GM21825 (cell line): ENCODE data around the gene CRY1.
"Not testable (repeated sequence)": the region's sequence is repeated elsewhere in the genome, so short reads cannot be mapped to it uniquely, and the experiment has no call there.

Experiments used
- ATAC-seq: cut with Tn5 transposase; IDR thresholded peaks from one replicate; pipeline ENCODE4 v1.9.1; 2021; ENCODE audit warnings: mild to moderate bottlenecking, moderate library complexity; ENCODE audit not compliant: unreplicated experiment

The CRY1 gene

GRCh38 chr12:107012736-107013425 lies 80.5 kb downstream of the CRY1 start:
- ATAC-seq: no peak

- ATAC-seq: no peak
Measured at GRCh38 chr12:107011519-107011918, 81.8 kb downstream of the CRY1 start.

GRCh38 chr12:107007411-107007810 lies 85.9 kb downstream of the CRY1 start:
- no peak for ATAC-seq

- not testable (repeated sequence) for ATAC-seq
Measured at GRCh38 chr12:107002665-107003064, 90.7 kb downstream of the CRY1 start.

- no peak for ATAC-seq
Measured at GRCh38 chr12:106999446-106999845, 93.9 kb downstream of the CRY1 start.

GRCh38 chr12:106997916-106998315 lies 95.4 kb downstream of the CRY1 start:
- no peak for ATAC-seq

GRCh38 chr12:106996102-106996501 lies 97.2 kb downstream of the CRY1 start:
- ATAC-seq: not testable (repeated sequence)

- ATAC-seq: no peak
Measured at GRCh38 chr12:106994579-106995220, 98.6 kb downstream of the CRY1 start.

GRCh38 chr12:106987846-106988245 lies 105.5 kb downstream of the CRY1 start:
- no peak for ATAC-seq

- ATAC-seq: peak; percentile 94
Measured at GRCh38 chr12:106986625-106987389, 106.5 kb downstream of the CRY1 start, which contains the start of gene MTERF2. MTERF2 (minus strand) TSS chr12:106987146; CDS start chr12:106978714, 8,432 bp downstream.

GRCh38 chr12:106986135-106986534 lies 107.2 kb downstream of the CRY1 start:
- ATAC-seq: no peak

GRCh38 chr12:106985479-106985878 lies 107.9 kb downstream of the CRY1 start:
- ATAC-seq: no peak

- ATAC-seq: no peak
Measured at GRCh38 chr12:106984588-106985137, 108.7 kb downstream of the CRY1 start.

GRCh38 chr12:106982229-106982628 lies 111.1 kb downstream of the CRY1 start:
- no peak for ATAC-seq

- ATAC-seq: no peak
Measured at GRCh38 chr12:106981788-106982187, 111.6 kb downstream of the CRY1 start.

- no peak for ATAC-seq
Measured at GRCh38 chr12:106980944-106981343, 112.4 kb downstream of the CRY1 start.

GRCh38 chr12:106978035-106978800 lies 115.1 kb downstream of the CRY1 start:
- no peak for ATAC-seq

- no peak for ATAC-seq
Measured at GRCh38 chr12:106976668-106977067, 116.7 kb downstream of the CRY1 start.

- ATAC-seq: no peak
Measured at GRCh38 chr12:106975993-106976658, 117.2 kb downstream of the CRY1 start.

- ATAC-seq: no peak
Measured at GRCh38 chr12:106975098-106975497, 118.3 kb downstream of the CRY1 start.
